Fibroblast of the aortic adventitia (primary cell): ENCODE data around the gene TRPM1. TPM values are rescaled to one million over a fixed set of nuclear protein-coding genes. Genes with fewer than 3 reads are reported as not detected.

Source experiments
- DNase-seq: peaks from one replicate; pipeline ENCODE4 v3.0.0-alpha.2; 2010; ENCODE audit warnings: low read depth
- H3K4me3 ChIP-seq: 2 replicates; pipeline ENCODE4 v1.5.1; 2011; ENCODE audit warnings: low read depth, mild to moderate bottlenecking, control low read depth, low read length, moderate library complexity
- total RNA-seq: library from RNA; depleted of rRNA; stranded (reverse); fragments of >200 nt; gene quantifications from 2 replicates; pipeline ENCODE4 v1.2.3, GENCODE V29; 2012; ENCODE audit warnings: low replicate concordance
- TF ChIP-seq, protein P1 (sequence below): IDR thresholded peaks from 2 replicates; pipeline ENCODE4 v1.5.1; 2011; ENCODE audit warnings: mild to moderate bottlenecking, low read length, control low read depth, inconsistent platforms; ENCODE audit not compliant: insufficient read depth

The TRPM1 gene
- total RNA-seq, 1 donor: not detected

DNA sequence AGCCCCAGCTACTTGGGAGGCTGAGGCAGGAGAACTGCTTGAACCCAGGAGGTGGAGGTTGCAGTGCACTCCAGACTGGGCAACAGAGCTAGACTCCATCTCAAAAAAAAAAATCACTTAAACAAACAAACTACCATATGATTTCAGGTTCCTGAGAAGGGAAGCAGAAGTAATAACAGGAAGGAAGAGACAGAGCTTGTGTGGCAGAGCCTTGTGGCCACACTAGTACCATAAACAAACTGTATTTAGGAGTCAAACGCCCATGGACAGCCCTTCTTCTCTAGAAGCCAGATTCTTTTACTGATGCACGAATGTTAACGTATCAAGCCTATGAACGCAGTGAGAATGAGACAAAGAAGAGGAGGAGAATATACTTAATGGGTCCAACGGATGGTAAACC, 122.1 kb downstream of the TRPM1 start:
- H3K4me3 ChIP-seq: no peak overlapping the region
- TF ChIP-seq, protein P1, sequence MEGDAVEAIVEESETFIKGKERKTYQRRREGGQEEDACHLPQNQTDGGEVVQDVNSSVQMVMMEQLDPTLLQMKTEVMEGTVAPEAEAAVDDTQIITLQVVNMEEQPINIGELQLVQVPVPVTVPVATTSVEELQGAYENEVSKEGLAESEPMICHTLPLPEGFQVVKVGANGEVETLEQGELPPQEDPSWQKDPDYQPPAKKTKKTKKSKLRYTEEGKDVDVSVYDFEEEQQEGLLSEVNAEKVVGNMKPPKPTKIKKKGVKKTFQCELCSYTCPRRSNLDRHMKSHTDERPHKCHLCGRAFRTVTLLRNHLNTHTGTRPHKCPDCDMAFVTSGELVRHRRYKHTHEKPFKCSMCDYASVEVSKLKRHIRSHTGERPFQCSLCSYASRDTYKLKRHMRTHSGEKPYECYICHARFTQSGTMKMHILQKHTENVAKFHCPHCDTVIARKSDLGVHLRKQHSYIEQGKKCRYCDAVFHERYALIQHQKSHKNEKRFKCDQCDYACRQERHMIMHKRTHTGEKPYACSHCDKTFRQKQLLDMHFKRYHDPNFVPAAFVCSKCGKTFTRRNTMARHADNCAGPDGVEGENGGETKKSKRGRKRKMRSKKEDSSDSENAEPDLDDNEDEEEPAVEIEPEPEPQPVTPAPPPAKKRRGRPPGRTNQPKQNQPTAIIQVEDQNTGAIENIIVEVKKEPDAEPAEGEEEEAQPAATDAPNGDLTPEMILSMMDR: no peak
- no peak for DNase-seq

DNA sequence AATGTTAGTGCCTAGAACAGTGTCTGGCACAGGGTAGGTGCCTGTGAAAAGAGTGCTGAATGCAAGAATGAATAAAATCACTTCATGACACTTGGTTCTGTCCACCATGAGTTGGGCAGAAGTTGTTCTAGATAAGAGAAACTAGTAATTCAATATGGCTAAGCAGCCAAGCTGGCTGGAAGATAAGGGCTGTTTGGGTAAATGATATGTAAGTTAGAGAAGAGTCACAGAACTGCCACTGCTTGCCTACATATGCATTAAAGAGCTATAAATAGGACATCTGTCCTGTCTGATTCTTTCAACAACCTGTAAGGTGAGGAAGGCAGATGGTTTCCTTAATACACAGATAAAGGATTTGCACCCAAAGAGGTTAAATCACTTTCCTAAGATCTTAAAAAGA, 123.2 kb downstream of the TRPM1 start:
- H3K4me3 ChIP-seq: no peak overlapping the region
- no peak for DNase-seq
- TF ChIP-seq, protein P1: no peak

DNA sequence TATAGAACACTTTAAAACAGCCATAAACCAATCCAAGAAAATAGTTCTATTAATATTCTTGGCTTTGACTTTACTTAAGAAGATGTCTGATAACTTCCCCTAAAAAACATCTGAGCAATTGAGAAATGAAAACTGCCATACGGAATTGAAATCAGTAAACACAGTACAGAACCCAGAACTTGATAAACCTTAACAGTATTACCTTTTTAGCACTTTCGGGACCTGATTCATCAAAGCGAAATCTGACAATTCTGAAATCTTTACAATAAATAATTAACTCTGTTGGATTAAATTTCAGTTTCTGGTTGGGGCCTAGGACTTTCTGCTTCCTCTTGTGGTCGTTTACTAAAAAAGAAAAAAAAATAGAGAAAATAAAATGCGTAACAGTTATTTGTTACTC, 127.4 kb downstream of the TRPM1 start:
- no peak for DNase-seq
- H3K4me3 ChIP-seq: no peak overlapping the region
- TF ChIP-seq, protein P1: no peak

DNA sequence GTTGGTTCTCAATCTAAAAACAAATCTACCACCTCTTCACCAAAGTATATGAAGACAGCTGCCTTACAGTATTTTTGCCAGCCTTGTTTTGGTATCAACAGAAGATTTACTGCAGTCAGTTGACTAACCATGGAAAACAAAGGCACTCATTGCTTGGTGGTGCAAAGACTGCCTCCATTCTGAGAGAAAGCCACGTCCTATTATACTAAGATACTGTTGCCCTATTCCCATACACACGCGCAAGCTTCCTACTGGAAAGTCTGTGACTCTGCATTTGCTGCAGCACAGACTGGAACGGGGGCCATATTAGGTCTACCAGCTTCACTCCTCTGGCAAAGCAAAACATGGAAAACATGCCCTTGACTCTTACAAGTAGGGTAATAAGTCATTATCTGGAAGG, 128.1 kb downstream of the TRPM1 start:
- TF ChIP-seq, protein P1: no peak
- no peak for DNase-seq
- H3K4me3 ChIP-seq: no peak overlapping the region

DNA sequence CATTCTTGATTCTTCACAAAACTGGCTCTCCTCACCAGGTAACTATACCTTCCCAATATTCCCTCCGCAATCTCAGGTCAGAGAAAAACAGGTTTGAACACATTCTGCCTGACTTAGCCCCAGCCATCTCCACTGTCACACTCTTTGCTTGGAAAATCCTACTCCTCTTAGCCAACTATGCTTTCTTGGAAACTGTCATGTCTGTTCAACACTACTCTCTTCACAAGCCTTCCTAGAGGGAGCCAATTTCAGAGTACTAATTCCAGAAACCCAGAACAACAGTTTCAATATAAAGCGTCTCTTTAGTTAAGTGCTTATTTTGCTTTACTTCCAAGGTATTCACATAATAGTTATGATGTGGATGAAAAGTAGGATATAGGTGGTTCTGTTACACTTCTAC, 131.8 kb downstream of the TRPM1 start:
- DNase-seq: no peak

DNA sequence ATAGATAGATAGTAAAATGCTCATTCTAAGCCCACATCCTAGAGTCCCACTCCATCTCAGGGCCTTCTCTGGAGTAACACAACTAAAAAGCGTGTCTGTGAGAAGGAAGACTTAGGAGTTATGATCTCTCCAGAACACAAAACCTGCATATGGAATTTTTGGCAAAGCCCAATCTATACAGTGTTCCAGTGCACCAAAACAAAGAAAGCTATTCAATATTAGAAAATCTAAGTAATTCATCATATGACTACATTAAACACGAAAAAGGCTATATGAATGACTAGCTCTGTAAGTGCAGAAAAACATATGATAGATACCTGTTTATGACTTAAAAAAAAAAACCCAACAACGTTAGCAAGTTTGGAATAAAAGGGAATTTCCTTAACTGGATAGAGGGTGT, 137.8 kb downstream of the TRPM1 start:
- DNase-seq: no peak
- TF ChIP-seq, protein P1: no peak
- H3K4me3 ChIP-seq: no peak overlapping the region

More for the DNA sequence above, 131.8 kb downstream of the TRPM1 start:
- TF ChIP-seq, protein P1: no peak
- no peak overlapping the region for H3K4me3 ChIP-seq

DNA sequence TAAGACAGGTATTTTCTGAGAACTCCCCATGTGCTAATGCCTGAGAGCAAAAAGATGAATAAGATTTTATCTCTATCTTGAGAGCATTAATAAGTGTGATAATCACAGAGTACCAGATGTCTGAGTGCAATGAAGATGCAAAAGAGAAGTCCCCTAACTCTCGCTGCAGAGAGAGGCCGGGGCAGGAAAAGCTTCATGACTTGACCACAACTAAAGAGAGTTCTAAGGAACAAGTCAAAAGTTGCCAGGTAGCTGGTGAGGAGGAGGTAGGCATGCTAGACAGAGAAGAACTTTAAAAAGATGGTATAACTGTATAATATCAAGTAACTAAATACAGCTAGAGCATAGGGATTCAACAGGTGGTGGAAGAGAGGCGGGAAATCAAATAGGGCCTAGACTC, 138.9 kb downstream of the TRPM1 start:
- no peak overlapping the region for H3K4me3 ChIP-seq
- no peak for DNase-seq
- TF ChIP-seq, protein P1: no peak
